Fibroblast of the aortic adventitia (primary cell): Measurements from ENCODE around the gene HIBADH. TPM values are rescaled to one million over a fixed set of nuclear protein-coding genes. Genes with fewer than 3 reads are reported as not detected.

Experiments
- DNase-seq: peaks from one replicate; pipeline ENCODE4 v3.0.0-alpha.2; 2010; ENCODE audit warnings: low read depth
- H3K4me3 ChIP-seq: 2 replicates; pipeline ENCODE4 v1.5.1; 2011; ENCODE audit warnings: low read depth, mild to moderate bottlenecking, control low read depth, low read length, moderate library complexity
- CTCF ChIP-seq: IDR thresholded peaks from 2 replicates; pipeline ENCODE4 v1.5.1; 2011; ENCODE audit warnings: mild to moderate bottlenecking, low read length, control low read depth, inconsistent platforms; ENCODE audit not compliant: insufficient read depth
- total RNA-seq: library from RNA; depleted of rRNA; stranded (reverse); fragments of >200 nt; gene quantifications from 2 replicates; pipeline ENCODE4 v1.2.3, GENCODE V29; 2012; ENCODE audit warnings: low replicate concordance

HIBADH gene
- total RNA-seq, 1 donor: 58.1 TPM

- peak; percentile 18 for TF ChIP-seq CTCF
- peak; percentile 67 for DNase-seq
- H3K4me3 ChIP-seq: no peak overlapping the region
These were observed 101.9 kb downstream of the HIBADH start for GRCh38 chr7:27560706-27561235.

DNA sequence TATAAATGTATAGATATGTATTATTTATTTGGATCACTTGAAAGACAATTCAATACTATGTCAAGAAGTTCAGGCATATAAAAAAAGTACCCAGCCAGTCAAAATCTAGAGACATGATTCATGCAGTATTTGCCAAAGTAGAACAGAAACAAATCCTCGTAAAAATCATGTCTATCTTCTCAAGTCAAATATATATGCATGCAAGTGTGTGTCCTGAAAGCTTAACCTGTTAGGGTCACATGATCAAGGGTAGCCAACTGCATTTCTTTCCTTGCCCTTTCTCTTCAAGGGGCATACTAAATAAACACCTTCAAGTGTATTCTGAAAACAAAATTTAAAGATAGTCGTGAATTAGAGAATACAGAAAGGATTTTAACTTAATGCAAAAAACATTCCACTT lies 107.0 kb downstream of the HIBADH start:
- DNase-seq: no peak
- no peak for TF ChIP-seq CTCF
- H3K4me3 ChIP-seq: no peak overlapping the region

- no peak for TF ChIP-seq CTCF
- no peak for DNase-seq
- no peak overlapping the region for H3K4me3 ChIP-seq
These were observed 107.9 kb downstream of the HIBADH start for GRCh38 chr7:27554826-27555225.

GRCh38 chr7:27553273-27553672 lies 109.4 kb downstream of the HIBADH start:
- no peak for TF ChIP-seq CTCF
- no peak overlapping the region for H3K4me3 ChIP-seq
- no peak for DNase-seq

DNA sequence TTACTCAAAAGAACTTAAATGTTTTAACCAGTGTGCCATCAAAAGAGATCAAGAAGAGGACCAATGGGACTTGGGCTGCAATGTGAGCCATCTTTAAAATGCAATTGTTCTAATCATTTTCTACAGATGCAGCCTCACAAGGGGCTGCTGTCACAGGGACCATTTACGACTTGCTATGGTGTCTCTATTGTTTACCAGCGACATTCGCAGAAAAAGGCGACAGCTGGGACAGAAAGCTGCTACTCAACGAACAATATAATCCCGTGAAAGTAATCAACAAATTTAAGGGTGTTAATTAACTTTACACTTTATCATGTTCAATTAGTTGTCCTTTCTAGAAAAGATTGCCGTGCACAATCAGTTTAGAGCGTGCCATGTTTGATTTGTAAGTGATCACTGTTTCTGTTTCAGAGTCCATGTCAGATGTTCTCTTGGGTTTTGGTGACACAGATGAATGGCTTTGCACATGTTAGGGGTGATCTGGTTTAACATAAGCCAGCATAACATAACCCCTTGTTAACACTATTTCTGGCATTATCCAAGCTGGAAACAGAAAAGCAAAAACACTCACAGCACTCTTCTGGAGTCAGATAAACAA lies 110.8 kb downstream of the HIBADH start:
- H3K4me3 ChIP-seq: no peak overlapping the region
- TF ChIP-seq CTCF: no peak
- DNase-seq: no peak

DNA sequence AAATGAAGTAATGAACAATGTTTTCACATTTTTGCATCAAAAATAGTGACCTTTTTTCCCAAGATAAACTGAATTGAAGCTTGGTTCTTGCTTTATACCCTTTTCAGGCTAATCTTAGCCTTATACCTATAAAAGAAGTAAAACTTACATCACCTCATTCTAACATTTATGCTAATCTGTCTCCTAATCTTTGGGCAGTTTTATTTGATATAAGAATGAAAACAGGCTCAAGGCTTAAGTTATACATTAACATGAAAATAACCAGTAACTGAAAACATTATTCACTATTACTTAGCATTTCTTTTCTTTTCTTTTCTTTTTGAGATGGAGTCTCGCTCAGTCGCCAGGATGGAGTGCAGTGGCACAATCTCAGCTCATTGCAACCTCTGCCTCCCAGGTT lies 113.1 kb downstream of the HIBADH start:
- DNase-seq: no peak
- no peak overlapping the region for H3K4me3 ChIP-seq
- no peak for TF ChIP-seq CTCF

DNA sequence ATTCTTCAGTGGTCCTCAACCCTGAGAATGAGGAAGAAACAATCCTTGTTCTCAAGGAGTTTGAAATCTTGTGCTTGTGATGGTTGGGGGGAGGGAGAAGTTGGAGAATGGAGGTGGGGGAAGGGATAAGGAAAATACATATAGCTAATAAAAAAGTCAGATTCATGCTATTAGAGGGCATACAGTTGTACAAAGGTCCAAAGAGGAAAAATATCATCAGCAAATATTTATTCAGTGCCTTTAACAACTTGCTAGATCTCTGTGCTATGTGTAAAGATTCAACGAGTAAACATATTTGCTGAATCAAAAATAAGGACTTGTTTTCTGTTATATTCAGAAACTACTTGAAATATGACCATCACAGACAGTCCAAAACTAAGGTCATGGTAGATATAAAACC lies 114.4 kb downstream of the HIBADH start:
- no peak overlapping the region for H3K4me3 ChIP-seq
- TF ChIP-seq CTCF: no peak
- no peak for DNase-seq
